GM21390 (cell line): ENCODE results near the gene PMEPA1.

Source experiments
- ATAC-seq: cut with Tn5 transposase; IDR thresholded peaks from one replicate; pipeline ENCODE4 v1.9.1; 2021; ENCODE audit not compliant: unreplicated experiment

PMEPA1 gene

DNA sequence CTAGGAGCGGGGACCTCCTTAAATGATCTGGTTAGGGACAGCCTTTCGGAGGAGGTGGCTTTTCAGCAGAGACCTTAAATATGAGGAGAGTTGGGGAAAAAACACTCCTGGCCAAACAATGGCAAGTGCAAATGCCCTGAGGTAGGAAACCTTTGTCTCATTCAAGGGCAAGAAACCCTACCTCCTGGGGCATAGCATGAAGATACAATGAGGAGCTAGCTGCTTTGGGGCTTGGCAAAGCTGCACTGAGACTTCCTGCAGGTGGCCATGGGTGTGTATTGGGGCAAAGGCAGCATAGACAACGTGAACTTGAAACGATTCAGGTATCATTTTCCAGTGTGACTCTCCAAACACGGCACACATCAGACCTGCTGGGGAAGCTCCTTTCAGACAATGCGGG is 30.7 kb downstream of the PMEPA1 start:
- no peak for ATAC-seq

DNA sequence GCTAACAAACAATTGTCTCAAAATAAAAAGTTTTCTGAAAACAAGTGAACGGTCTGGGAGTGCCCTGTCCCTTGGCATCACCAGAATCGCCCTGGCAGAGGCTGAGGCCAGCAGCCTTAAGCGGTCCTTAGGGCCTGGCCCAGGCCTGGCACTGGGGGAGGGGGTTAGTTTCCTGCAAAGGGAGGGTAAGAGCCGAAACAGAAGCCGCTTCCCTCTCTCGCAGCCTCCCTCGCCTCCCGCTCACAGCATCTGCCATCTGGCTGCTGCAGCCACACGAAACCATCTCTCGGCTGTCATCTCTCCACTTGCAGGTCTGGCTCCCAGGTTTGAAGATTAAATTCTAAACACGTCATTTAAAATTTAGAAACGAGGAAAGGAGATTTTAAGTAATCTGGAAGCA is 31.5 kb downstream of the PMEPA1 start:
- no peak for ATAC-seq

DNA sequence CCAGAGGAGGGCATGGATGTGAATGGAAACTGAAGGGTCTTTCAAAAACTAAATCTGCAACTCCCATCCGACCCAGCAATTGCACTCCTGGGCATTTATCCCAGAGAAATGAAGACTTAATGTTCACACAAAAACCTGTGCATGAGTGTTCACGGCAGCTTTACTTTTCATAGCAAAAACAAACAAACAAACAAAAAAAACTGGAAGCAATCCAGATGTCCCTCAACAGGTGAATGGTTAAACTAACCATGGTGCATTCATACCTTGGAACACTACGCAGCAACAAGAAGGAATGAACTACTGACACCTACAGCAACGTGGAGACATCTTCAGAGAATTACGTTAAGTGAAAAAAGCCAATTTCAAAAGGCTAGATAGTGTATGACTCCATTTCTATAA is 32.2 kb downstream of the PMEPA1 start:
- no peak for ATAC-seq

DNA sequence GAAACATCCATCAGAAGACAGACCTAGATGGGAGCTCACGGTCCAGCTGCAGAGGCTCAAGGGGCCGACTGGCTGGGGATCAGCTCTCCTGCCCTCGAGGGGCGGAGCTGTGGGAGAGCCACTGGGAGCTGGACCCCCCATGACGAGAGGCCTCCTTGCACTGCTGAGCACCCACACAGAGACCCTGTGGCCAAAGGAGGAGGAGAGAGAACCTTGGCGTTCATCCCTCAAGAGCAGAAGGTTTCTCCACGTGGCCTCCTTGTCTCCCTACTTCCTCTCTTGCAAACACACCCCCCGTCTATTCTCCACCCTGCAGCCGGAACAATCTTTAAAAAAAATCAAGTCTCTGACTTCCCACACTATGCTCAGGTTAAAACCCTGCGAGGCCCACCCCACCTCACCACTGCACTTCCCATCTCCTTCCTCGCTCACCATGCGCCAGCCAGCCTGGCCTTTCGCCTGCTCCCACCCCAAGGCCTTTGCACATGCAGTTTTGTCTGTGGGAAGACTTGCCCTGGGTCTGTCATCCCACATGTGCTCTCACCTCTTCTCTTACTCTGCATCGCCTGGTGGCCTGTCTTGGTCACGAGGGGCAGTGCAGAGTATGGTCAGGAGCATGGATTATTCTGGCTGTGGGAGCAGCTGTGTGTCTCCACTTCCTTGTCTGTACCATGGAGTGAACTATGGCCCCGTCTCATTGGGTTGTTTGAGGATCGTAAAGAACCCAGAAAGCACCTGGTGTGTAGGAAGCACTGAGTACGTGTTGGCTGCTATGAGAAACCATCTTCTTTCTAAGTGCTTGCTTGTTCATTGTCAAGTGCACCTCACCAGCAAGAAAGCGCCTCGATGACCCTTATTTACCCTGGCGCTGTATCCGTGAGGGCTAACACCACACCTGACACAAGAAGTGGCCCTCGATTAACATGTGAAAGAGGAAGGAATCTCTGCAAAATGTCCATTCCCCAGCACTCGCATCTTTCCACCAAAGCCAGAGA is 32.9 kb downstream of the PMEPA1 start:
- ATAC-seq = no peak

DNA sequence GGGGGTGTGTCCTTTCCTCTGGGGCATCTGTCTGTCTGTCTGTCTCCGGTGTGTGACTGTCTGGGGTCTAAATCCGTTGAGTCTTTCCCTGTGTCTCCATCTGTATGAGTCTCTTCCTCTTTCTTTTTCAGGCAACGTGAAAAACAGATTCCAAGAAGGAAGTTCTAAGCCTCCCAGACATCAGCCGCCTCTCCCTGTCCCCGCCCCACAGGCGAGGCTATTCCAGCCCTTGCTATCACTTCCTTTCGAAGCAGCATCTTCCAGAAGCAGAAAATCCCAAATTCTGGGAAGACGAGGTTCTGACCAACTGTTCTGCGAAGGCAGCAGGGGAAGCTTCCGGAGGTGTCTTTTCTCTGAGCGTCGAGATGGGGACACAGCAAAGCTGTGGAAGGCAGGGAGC is 34.0 kb downstream of the PMEPA1 start:
- ATAC-seq = no peak

DNA sequence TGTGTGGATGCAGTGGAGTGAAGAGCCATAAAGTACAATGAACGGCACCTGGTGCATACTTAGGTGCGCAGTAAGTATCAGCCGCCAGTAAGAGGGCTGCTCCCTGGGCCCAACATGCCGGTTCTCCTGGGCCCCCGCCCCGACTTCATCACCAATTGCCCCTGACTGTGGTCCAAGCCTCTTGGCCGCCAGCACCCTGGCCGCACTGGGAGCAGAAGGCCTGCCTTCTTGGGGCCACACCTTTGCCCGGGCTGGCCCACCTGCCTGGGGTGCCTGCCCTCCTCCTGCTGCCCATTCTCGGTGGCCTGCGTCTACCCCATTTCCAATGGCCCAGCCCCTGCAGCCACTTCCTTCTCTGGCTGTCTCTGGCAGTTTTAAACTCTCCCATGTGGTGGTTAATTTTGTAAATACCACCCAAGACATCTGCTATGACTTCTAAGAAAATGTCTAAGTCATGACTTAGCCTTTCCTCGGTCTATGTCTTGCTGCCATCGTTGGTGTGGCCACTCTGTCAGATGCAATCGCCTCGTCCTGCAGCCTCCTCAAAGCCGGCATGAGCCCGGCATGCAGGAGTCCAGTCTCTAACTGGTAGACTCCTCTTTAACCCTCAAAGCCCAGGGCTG is 36.8 kb downstream of the PMEPA1 start:
- ATAC-seq = no peak

DNA sequence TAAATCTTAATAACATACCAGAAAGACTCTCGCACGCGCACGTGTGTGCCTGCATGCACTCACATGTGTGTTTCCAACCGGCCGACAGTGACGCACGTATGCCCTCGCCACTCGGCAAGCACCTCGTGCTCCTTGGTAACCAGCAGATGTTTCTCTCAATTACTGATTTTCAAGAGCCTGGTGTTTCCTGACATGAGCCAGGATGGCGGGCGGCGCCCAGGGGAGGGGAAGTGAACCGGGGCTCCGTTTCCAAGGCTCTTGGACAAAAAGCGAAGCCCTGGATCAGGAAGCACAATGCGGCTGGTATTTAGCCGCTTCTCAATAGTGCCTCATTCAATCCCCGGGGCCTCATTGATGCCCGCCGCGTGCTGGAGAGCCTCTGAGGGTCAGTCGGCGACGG is 37.7 kb downstream of the PMEPA1 start:
- ATAC-seq = no peak

DNA sequence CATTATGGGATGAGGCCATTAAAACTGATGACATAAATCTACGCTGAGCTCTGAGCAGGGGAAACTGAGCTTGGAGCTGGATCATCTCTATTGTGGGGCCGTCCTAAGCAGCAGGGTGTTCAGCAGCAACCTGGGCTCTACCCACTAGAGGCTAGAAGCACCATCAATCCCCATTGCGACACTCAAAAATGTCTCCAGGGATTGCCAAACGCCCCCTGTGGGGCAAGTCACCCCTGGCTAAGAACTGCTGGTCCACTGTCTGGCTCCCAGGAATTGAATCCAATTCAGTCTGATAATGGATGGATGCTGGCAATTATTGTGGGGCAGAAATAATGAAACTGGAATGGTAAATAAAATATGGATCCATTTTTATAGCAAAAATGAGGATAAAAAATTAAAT is 38.2 kb downstream of the PMEPA1 start:
- no peak for ATAC-seq

DNA sequence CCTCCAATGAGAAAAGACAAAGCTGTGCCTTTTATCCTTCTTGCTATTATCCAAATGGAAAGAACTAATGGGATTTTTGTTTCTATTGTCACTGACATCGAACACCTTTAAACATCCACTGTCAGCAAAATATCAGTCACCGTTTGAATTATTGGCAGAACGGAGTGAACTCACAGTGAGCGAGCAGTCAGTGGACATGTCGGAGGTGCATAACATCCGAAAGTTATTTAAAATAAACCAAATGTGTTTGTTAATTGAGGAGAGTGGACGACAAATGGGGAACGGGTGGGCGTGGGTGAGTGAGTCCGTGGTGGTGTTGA is 38.8 kb downstream of the PMEPA1 start:
- ATAC-seq = no peak

DNA sequence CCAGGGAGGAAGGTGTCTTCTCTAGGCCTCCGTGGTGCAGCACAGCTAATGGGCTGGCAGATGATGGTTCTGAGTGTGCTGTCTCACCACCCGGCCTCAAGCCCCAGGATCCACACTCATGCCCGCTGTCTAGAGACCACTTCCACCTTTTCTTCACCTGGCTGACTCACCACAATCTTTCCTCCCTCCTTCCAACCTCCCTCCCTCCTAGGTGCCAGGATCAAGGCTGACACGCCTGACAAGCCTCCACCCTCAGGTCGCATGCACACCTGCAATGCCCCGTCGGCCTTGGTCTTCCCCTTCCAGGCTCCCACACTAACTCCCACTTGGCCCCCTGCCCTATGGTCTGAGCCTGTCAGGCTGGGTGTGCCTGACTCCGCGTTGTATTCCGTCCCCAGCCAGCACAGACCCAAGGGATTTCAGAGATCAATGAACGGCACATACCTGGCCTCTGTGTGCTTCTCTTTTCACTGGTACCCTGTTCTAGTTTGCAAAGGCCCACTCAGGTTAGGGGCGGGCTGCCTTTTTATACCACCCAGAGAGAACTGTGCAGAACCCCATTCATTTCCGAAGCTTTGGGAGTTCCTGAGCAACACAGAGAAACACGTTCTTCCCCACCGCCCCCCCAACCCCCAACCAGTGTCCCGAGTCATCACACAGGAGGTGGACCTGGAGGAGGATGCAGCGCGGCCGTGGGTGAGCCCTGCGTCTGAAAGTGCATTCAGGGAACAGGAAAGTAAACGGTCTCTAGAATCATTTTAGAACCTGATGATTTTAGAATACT is 39.3 kb downstream of the PMEPA1 start:
- ATAC-seq = no peak

DNA sequence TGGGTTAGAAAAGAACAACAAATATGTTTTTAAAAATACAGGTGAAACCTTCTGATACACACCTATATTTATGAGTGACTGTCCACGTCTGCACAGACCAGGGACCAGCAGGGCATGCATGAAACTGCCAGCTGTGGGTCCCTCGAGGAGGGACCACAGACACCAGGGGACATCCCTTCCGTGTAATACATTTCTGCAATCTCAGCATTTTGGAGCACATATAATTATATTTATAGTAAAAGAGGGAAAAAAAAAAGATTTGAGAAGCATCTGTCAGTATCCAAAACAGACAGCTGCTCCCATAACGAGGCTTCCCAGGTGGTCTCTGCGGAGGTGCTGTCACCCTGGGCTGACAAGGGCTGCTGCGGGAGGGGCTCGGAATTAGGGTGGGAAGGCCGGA is 40.2 kb downstream of the PMEPA1 start:
- ATAC-seq = no peak

DNA sequence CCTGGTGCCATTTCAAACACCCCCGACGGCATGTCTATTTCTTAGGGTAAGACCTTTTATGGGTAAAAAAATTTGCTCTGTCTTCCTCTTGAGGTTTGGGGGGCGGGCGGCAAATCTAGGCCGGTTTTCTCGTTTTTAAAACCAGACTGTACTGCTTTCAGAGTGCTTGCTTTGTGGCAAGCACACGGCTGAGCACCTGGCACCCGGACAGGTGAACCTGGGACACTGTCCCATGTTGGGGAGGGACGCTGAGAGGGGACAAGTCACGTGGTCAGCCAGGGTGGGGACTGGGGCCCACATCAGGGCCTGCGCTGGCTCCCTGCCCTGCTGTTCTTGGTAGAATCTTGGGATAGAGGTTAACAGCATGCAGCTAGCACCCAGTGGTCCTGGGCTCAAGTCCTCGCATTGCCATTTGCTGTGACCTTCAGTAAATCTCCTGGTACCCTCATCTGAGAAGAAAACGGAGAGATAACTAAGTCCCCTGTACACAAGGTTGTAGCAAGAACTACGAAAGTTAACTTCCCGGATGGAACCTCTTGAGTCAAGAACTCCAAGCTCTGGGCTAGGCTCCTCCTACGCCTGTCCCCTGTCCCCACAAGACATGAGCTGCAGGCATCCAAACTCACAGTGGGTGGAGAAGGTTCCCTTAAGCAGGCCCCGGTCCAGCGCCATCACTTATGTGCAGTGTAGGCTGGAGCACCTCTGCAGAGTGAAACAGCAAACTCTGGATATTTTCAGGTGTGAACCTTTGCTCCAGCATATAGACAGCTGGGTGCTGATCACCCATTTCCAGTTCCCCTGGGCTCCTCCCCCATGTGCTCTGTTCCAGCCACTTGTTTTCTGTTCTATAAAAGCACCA is 41.7 kb downstream of the PMEPA1 start:
- no peak for ATAC-seq

DNA sequence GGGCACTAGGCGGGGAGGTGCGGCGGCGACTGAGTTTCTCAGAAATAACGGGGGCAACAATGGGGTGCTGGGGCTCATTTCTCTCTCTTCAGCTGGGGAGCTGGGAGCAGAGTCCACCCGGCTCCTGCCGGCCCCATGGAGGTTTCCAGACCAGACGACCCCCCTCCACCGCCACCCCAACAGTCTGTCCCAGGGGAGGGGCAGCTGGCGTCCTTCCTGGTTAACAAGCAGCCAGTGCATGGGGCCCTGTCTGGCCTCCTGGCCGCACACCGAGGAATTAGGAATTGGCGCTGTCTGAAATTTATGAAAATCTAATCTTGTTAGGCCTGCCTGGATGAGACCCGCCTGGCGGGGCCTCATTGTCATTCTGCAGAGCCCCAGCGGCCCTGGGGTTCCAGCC is 42.4 kb downstream of the PMEPA1 start:
- no peak for ATAC-seq

DNA sequence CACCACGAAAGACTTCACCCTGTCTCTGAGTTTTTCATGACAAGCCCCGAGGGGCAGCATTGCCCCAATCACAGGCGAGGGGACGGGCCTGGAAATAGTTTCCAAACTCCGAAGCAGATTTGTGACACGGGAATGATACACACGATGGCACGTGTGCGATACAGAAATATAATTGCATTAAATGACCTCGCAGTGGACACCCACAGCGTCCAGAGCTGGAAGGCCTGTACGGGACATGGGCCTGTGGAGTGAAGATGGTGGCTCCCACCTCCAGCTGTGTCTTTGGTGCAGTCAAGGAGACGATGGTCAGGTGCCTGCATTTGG is 43.0 kb downstream of the PMEPA1 start:
- no peak for ATAC-seq

DNA sequence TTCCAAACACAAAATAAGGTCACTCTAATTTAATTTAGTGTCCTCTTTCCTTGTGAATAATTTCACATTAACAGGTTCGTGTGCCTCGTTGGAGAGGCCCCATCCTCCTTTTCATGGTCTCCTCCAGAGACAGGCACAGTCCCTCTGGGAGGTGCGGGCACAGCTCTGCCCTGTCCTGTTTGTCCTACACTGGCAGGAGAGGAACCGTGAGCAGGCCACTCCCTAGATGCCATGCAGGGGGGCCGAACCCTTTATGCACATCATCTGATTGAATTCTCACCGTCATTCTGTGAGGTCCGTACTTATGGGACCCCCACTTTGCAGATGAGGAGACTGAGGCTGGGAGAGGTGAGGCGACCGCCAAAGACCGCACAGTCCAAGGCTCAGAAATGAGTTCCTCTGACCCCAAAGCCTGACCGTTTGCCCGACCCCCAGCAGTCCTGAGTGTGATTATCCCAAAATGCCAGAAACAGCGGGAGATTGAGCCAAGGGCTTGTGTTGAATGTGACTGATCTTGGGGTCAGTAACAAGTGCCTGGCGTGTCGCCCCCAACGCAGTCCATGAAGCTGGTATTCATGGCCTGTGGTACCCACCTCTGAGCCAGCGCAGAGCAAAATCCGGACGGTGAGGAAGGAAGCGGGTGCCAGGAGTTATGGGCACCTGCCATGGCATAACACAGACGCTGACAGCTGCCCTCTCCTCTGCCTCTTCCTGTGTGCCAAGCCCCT is 43.5 kb downstream of the PMEPA1 start:
- no peak for ATAC-seq

DNA sequence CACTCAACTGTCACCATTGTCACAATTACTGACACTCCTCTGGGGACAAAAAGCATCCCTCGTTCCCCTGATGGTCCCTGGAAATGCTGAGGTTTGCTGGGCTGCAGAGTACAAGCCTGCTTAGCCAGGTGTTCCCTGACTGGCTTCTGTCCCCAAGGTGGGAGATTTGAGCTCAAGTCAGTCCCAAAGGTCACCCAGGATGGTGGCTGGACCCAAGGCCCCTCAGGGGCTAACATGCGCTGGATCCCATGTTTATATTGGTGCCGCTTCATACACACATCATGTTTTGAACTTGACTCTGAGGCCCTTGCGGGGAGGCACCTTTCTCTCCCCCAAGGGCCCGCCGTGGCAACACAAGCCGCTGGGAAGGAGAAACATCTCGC is 44.2 kb downstream of the PMEPA1 start:
- no peak for ATAC-seq

DNA sequence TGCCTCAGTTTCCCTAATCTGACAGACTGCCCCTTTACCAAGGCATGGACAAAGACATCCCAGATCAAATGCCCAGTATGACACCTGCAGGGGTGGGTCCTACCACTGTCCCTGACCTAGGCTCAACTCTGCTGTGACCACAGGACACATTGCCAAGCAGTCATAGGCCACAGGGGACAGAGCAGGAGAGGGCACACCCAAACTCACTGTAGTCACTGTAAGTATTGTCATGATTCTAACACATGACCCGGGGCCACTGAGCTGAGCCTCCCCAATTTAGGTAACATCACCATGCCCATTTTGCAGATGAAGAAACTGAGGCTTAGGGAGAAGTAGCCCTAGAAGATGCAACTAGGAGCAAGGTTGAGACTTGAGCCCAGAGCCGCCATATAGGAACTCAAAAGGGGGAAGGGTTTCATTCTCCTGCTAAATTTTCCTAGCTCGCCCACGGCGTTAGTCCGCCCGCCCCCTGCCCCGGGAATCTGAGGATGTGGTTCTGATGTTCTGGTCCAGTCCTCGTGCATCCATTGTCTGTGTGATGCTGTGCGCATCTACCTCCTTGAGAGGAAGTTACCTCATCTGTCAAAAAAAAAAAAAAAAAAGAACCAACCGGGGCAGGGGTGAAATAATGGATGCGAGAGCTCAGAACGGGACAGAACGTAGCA is 44.8 kb downstream of the PMEPA1 start:
- ATAC-seq = no peak

DNA sequence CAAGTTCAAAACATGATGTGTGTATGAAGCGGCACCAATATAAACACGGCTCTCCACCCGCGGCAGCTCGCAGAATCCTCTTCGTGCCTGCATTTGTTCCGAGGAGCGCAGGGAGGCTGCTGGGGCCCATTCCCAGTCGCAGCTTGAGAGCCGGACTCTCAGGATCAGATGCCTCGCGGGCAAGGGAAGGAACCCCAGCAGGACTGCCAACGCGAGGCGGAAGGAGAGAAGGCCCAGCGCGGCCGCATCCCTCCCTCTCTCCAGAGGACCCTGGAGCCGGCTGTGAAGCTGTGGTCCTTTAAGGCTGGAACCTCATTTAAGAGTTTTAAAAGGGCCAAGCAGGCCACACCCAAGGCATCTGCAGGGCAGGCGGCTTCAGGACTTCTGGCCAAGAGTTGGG is 45.3 kb downstream of the PMEPA1 start:
- ATAC-seq = no peak

DNA sequence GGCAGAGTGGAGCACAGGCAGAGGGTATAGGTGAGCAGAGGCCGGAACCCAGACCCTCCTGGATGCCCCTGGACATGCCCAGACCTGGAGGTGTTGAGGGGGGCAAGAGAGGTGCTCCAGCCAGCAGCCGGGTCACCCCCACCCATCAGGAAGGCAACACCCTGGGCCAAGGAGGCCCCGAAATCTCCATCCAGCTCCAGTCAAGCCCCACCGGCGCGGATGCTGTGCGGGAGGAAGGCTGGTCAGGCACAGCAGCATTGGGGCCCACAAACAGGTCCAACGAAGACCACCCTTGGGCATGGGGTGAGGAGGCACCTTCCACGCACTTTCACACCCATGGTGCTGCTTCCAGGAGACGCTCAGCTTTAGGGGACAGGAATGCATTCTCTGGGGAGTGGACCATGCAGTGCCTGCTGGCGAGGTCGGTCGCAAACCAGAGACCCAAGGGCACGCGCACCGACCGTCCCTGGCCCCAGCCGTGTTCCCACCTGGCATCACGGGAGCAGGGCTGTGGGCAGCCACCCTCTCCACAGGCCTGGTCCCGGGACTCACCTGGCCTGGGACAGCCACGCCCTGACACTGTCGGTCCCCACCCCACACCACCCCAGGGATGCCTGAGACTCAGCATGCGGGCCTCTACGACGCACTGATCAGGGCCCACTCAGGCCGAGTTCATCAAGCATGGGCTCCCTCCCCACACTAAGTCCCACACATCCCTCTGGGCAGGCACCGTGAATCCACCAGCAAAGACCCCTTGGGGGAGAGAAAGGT is 45.9 kb downstream of the PMEPA1 start:
- ATAC-seq = no peak
